SU-DHL-6 (cell line): ENCODE measurements around the gene CDK2.

Experiments used
- CTCF ChIP-seq: fragments of 200-600 bp; sonication (generic); IDR thresholded peaks from one replicate; pipeline ENCODE4 v1.5.1; 2017; ENCODE audit warnings: antibody characterized with exemption, mild to moderate bottlenecking, low read length, moderate library complexity; ENCODE audit not compliant: insufficient read depth, poor library complexity, severe bottlenecking
- EZH2phosphoT487 ChIP-seq: fragments of 200-600 bp; sonication (generic), shearing (Covaris generic); conservative IDR thresholded peaks from 2 replicates; pipeline ENCODE4 v1.6.1; 2018; ENCODE audit warnings: mild to moderate bottlenecking, antibody characterized with exemption, low read length, moderate library complexity, mixed read lengths

- no peak for TF ChIP-seq CTCF
- no peak for TF ChIP-seq EZH2phosphoT487
These were observed 2.7 kb downstream of the CDK2 start for GRCh38 chr12:55969356-55969755.
